Neural cell (in vitro differentiated cells): ENCODE results near the gene VPS8.

Source experiments
- EP300 ChIP-seq: fragments of 450-650 bp; conservative IDR thresholded peaks from 2 replicates; pipeline ENCODE4 v1.6.1; 2014; ENCODE audit warnings: antibody characterized with exemption, mild to moderate bottlenecking, moderate library complexity; ENCODE audit not compliant: poor library complexity, severe bottlenecking
- EZH2 ChIP-seq: fragments of 200-600, 300-800 bp; shearing (Covaris generic), sonication (generic); IDR thresholded peaks from 2 replicates; pipeline ENCODE4 v1.6.1; 2014; ENCODE audit warnings: antibody characterized with exemption, low read length, borderline replicate concordance, mild to moderate bottlenecking; ENCODE audit not compliant: insufficient read depth, poor library complexity, severe bottlenecking
- MXI1 ChIP-seq: fragments of 450-650 bp; conservative IDR thresholded peaks from 2 replicates; pipeline ENCODE4 v1.6.1; 2014; ENCODE audit warnings: antibody characterized with exemption, mild to moderate bottlenecking; ENCODE audit not compliant: poor library complexity, severe bottlenecking
- POLR2AphosphoS5 ChIP-seq: IDR thresholded peaks from 2 replicates; pipeline ENCODE4 v1.6.1; 2012
- RAD21 ChIP-seq: fragments of 450-650 bp; conservative IDR thresholded peaks from 2 replicates; pipeline ENCODE4 v1.6.1; 2014; ENCODE audit warnings: antibody characterized with exemption, mild to moderate bottlenecking, moderate library complexity
- SMC3 ChIP-seq: fragments of 450-650 bp; conservative IDR thresholded peaks from 2 replicates; pipeline ENCODE4 v1.6.1; 2014; ENCODE audit warnings: antibody characterized with exemption, mild to moderate bottlenecking, moderate library complexity; ENCODE audit not compliant: poor library complexity
- TAF1 ChIP-seq: IDR thresholded peaks from 2 replicates; pipeline ENCODE4 v1.6.1; 2012; ENCODE audit warnings: low read depth
- TF ChIP-seq, protein P1 (sequence below): fragments of 450-650 bp; IDR thresholded peaks from 2 replicates; pipeline ENCODE4 v1.5.1; 2014; ENCODE audit warnings: antibody characterized with exemption, mild to moderate bottlenecking, moderate library complexity; ENCODE audit not compliant: poor library complexity, severe bottlenecking
- TF ChIP-seq, protein P2 (sequence below): IDR thresholded peaks from 2 replicates; pipeline ENCODE4 v1.6.1; 2012; ENCODE audit warnings: borderline replicate concordance

DNA sequence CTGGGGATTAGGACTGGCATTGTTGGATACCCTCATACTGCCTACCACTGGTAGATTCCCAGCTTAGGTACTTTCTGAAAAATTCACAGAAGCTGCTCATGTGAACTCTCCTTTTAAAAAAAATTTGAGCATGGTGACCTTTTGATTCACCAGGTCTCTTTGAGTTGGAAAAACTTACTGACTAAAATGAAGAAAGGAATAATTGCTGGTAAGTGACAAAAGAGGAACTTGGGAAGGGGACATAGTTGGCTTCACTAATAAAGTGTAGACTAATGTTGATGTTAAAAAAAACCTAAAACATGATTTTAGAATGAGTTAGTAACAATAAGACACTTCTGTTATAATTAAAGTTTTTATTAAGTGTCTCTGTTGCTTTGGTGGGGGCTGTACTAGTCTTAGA, 8.6 kb downstream of the VPS8 start:
- TF ChIP-seq, protein P1, sequence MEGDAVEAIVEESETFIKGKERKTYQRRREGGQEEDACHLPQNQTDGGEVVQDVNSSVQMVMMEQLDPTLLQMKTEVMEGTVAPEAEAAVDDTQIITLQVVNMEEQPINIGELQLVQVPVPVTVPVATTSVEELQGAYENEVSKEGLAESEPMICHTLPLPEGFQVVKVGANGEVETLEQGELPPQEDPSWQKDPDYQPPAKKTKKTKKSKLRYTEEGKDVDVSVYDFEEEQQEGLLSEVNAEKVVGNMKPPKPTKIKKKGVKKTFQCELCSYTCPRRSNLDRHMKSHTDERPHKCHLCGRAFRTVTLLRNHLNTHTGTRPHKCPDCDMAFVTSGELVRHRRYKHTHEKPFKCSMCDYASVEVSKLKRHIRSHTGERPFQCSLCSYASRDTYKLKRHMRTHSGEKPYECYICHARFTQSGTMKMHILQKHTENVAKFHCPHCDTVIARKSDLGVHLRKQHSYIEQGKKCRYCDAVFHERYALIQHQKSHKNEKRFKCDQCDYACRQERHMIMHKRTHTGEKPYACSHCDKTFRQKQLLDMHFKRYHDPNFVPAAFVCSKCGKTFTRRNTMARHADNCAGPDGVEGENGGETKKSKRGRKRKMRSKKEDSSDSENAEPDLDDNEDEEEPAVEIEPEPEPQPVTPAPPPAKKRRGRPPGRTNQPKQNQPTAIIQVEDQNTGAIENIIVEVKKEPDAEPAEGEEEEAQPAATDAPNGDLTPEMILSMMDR: no peak
- TF ChIP-seq, protein P2, sequence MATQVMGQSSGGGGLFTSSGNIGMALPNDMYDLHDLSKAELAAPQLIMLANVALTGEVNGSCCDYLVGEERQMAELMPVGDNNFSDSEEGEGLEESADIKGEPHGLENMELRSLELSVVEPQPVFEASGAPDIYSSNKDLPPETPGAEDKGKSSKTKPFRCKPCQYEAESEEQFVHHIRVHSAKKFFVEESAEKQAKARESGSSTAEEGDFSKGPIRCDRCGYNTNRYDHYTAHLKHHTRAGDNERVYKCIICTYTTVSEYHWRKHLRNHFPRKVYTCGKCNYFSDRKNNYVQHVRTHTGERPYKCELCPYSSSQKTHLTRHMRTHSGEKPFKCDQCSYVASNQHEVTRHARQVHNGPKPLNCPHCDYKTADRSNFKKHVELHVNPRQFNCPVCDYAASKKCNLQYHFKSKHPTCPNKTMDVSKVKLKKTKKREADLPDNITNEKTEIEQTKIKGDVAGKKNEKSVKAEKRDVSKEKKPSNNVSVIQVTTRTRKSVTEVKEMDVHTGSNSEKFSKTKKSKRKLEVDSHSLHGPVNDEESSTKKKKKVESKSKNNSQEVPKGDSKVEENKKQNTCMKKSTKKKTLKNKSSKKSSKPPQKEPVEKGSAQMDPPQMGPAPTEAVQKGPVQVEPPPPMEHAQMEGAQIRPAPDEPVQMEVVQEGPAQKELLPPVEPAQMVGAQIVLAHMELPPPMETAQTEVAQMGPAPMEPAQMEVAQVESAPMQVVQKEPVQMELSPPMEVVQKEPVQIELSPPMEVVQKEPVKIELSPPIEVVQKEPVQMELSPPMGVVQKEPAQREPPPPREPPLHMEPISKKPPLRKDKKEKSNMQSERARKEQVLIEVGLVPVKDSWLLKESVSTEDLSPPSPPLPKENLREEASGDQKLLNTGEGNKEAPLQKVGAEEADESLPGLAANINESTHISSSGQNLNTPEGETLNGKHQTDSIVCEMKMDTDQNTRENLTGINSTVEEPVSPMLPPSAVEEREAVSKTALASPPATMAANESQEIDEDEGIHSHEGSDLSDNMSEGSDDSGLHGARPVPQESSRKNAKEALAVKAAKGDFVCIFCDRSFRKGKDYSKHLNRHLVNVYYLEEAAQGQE: no peak
- TF ChIP-seq EP300 (no peak), POLR2AphosphoS5 (no peak), MXI1 (no peak), SMC3 (no peak), TAF1 (no peak), RAD21 (no peak), EZH2 (no peak)
